GM21619 (cell line): ENCODE results near the gene PTBP3.

Experiments
- ATAC-seq: cut with Tn5 transposase; IDR thresholded peaks from one replicate; pipeline ENCODE4 v1.9.1; 2021; ENCODE audit not compliant: unreplicated experiment

PTBP3 gene

GRCh38 chr9:112173489-112174221 lies 159.8 kb downstream of the PTBP3 start:
- ATAC-seq, result no peak

- ATAC-seq, result no peak
These were observed 162.5 kb downstream of the PTBP3 start for GRCh38 chr9:112170968-112171367.

GRCh38 chr9:112170235-112170634 lies 163.2 kb downstream of the PTBP3 start:
- ATAC-seq, result no peak

GRCh38 chr9:112169368-112169767 lies 164.1 kb downstream of the PTBP3 start:
- no peak for ATAC-seq

- ATAC-seq, result no peak
These were observed 165.2 kb downstream of the PTBP3 start for GRCh38 chr9:112168197-112168596.
